BJ (cell line): ENCODE results near the gene ZNF197. TPM values are rescaled to one million over a fixed set of nuclear protein-coding genes. Genes with fewer than 3 reads are reported as not detected.
A peak's percentile ranks its signal among the peaks of the same experiment; 100 is the strongest.

Source experiments
- CTCF ChIA-PET: fragments of 350-600 bp; formaldehyde crosslinking; extraction: SDS; loops from one replicate; lab custom pipeline; 2021; ENCODE audit warnings: antibody characterized with exemption, inconsistent platforms; lab: Yijun Ruan, JAX
- POLR2A ChIA-PET: fragments of 300-600 bp; sonication (Branson Sonifier 250); formaldehyde crosslinking; extraction: SDS; loops from one replicate; lab custom pipeline; 2021; ENCODE audit warnings: antibody characterized with exemption; lab: Charles Lee
- DNase-seq: peaks from one replicate; pipeline ENCODE4 v3.0.0-alpha.2; 2011; ENCODE audit warnings: low read depth
- H3K27me3 ChIP-seq: 2 replicates; pipeline ENCODE4 v1.6.0; 2011; ENCODE audit warnings: low read length; ENCODE audit not compliant: control insufficient read depth, insufficient read depth
- H3K36me3 ChIP-seq: 2 replicates; pipeline ENCODE4 v1.5.1; 2011; ENCODE audit warnings: low read length; ENCODE audit not compliant: control insufficient read depth, insufficient read depth
- H3K4me3 ChIP-seq: 2 replicates; pipeline ENCODE4 v1.5.1; 2011; ENCODE audit warnings: low read depth, mild to moderate bottlenecking, control low read depth, low read length
- CTCF ChIP-seq: IDR thresholded peaks from 2 replicates; pipeline ENCODE4 v1.5.1; 2011; ENCODE audit warnings: low read depth, mild to moderate bottlenecking, control low read depth, inconsistent platforms, low read length, moderate library complexity; ENCODE audit not compliant: insufficient read depth
- polyA plus RNA-seq: library from polyadenylated mRNA; depleted of rRNA; stranded (reverse); fragments of >200 nt; gene quantifications from 2 replicates; pipeline ENCODE4 v1.2.3, GENCODE V29; 2011

ZNF197 gene
- polyA plus RNA-seq, 1 experiment, result 6.8 TPM

GRCh38 chr3:44649709-44650108 lies 24.9 kb downstream of the ZNF197 start:
- CTCF ChIA-PET, result no interaction called here
- TF ChIP-seq CTCF, result no peak
- Histone ChIP-seq H3K4me3 (no peak overlapping the region), H3K27me3 (no peaks in the 10 kb centered on the region), H3K36me3 (peaks cover 24% of the 10 kb centered on the region)
- POLR2A ChIA-PET, result no interaction called here
- no peak for DNase-seq

GRCh38 chr3:44654039-44654438 lies 29.2 kb downstream of the ZNF197 start:
- H3K27me3 ChIP-seq, result no peaks in the 10 kb centered on the region
- H3K4me3 ChIP-seq, result no peak overlapping the region
- ChIA-PET POLR2A (no interaction called here), CTCF (no interaction called here)
- DNase-seq, result no peak
- TF ChIP-seq CTCF, result no peak
- H3K36me3 ChIP-seq, result peaks cover 30% of the 10 kb centered on the region

GRCh38 chr3:44659015-44659414 lies 34.2 kb downstream of the ZNF197 start:
- CTCF ChIA-PET, result interaction anchor here (0.7 kb wide), 2 partner anchors 13 to 27 kb away, joined by 3 read pairs; no protein-coding TSS in a partner anchor
- H3K36me3 ChIP-seq, result peaks cover 14% of the 10 kb centered on the region
- POLR2A ChIA-PET, result interaction anchor here (0.6 kb wide), 1 partner anchor 1372 kb away, joined by 3 read pairs; no protein-coding TSS in a partner anchor
- H3K27me3 ChIP-seq, result no peaks in the 10 kb centered on the region
- DNase-seq, result no peak
- TF ChIP-seq CTCF, result no peak
- no peak overlapping the region for H3K4me3 ChIP-seq

GRCh38 chr3:44659434-44659833 lies 34.6 kb downstream of the ZNF197 start:
- ChIA-PET POLR2A (interaction anchor here (0.6 kb wide), 1 partner anchor 1372 kb away, joined by 3 read pairs; no protein-coding TSS in a partner anchor), CTCF (no interaction called here)
- no peaks in the 10 kb centered on the region for H3K27me3 ChIP-seq
- no peak for TF ChIP-seq CTCF
- H3K4me3 ChIP-seq, result no peak overlapping the region
- H3K36me3 ChIP-seq, result peaks cover 12% of the 10 kb centered on the region
- DNase-seq, result no peak

- peaks cover 12% of the 10 kb centered on the region for H3K36me3 ChIP-seq
- ChIA-PET CTCF (no interaction called here), POLR2A (interaction anchor here (0.5 kb wide), 1 partner anchor 351 kb away, joined by 3 read pairs; no protein-coding TSS in a partner anchor)
Measured at GRCh38 chr3:44661189-44661588, 36.4 kb downstream of the ZNF197 start.

More at GRCh38 chr3:44661189-44661588, 36.4 kb downstream of the ZNF197 start:
- TF ChIP-seq CTCF, result peak; percentile 21
- no peak overlapping the region for H3K4me3 ChIP-seq
- no peak for DNase-seq
- H3K27me3 ChIP-seq, result no peaks in the 10 kb centered on the region
